HT-29 (cell line): ENCODE data around the gene ST6GAL2. TPM values are rescaled to one million over a fixed set of nuclear protein-coding genes. Genes with fewer than 3 reads are reported as not detected.
A peak's percentile ranks its signal among the peaks of the same experiment; 100 is the strongest.

ENCODE experiments used
- DNase-seq: peaks from one replicate; pipeline ENCODE4 v3.0.0-alpha.2; 2015; ENCODE audit warnings: low spot score
- total RNA-seq: library from RNA; depleted of rRNA; stranded (reverse); fragments of >200 nt; shearing (Covaris generic); gene quantifications from 2 replicates; pipeline ENCODE4 v1.2.3, GENCODE V29; 2014

Gene ST6GAL2
- total RNA-seq, 1 experiment from 2014 or later: not detected

GRCh38 chr2:106866641-106867040, 19.3 kb downstream of the ST6GAL2 start:
- DNase-seq: no peak

- DNase-seq: no peak
Observed at GRCh38 chr2:106864051-106864450, 21.9 kb downstream of the ST6GAL2 start.

- peak; percentile 25 for DNase-seq
Observed at GRCh38 chr2:106863387-106863786, 22.6 kb downstream of the ST6GAL2 start.

GRCh38 chr2:106859498-106859897, 26.5 kb downstream of the ST6GAL2 start:
- DNase-seq: no peak

- DNase-seq: no peak
Observed at GRCh38 chr2:106858810-106859209, 27.2 kb downstream of the ST6GAL2 start.

- no peak for DNase-seq
Observed at GRCh38 chr2:106857882-106858478, 28.0 kb downstream of the ST6GAL2 start.

GRCh38 chr2:106853631-106854030, 32.3 kb downstream of the ST6GAL2 start:
- no peak for DNase-seq

- no peak for DNase-seq
Observed at GRCh38 chr2:106851881-106852501, 34.0 kb downstream of the ST6GAL2 start.

GRCh38 chr2:106851087-106851874, 34.7 kb downstream of the ST6GAL2 start:
- DNase-seq: no peak

- no peak for DNase-seq
Observed at GRCh38 chr2:106849253-106849652, 36.7 kb downstream of the ST6GAL2 start.

- no peak for DNase-seq
Observed at GRCh38 chr2:106847366-106847765, 38.6 kb downstream of the ST6GAL2 start.

GRCh38 chr2:106845716-106846115, 40.3 kb downstream of the ST6GAL2 start:
- DNase-seq: no peak

- no peak for DNase-seq
Observed at GRCh38 chr2:106843910-106844250, 42.1 kb downstream of the ST6GAL2 start.

- DNase-seq: no peak
Observed at GRCh38 chr2:106843001-106843909, 42.7 kb downstream of the ST6GAL2 start.

GRCh38 chr2:106841886-106842645, 43.9 kb downstream of the ST6GAL2 start:
- no peak for DNase-seq

GRCh38 chr2:106840818-106841217, 45.1 kb downstream of the ST6GAL2 start:
- DNase-seq: no peak

- DNase-seq: peak; percentile 11
Observed at GRCh38 chr2:106839849-106840595, 45.9 kb downstream of the ST6GAL2 start.

GRCh38 chr2:106833256-106833655, 52.7 kb downstream of the ST6GAL2 start:
- DNase-seq: no peak

- DNase-seq: no peak
Observed at GRCh38 chr2:106831816-106832569, 54.0 kb downstream of the ST6GAL2 start.

- no peak for DNase-seq
Observed at GRCh38 chr2:106831241-106831640, 54.7 kb downstream of the ST6GAL2 start.
